ENCODE results near the gene SDK2.
"Not testable (repeated sequence)": the region's sequence is repeated elsewhere in the genome, so short reads cannot be mapped to it uniquely, and the experiment has no call there.

The SDK2 gene

GRCh38 chr17:73474370-73474988, 169.8 kb downstream of the SDK2 start:
- DNase-seq = no peak

- not testable (repeated sequence) for DNase-seq
Observed at GRCh38 chr17:73472715-73473114, 171.5 kb downstream of the SDK2 start.

GRCh38 chr17:73471924-73472323, 172.3 kb downstream of the SDK2 start:
- no peak for DNase-seq

GRCh38 chr17:73470316-73470826, 173.9 kb downstream of the SDK2 start:
- DNase-seq = no peak

- no peak for DNase-seq
Observed at GRCh38 chr17:73469311-73469710, 174.9 kb downstream of the SDK2 start.

- DNase-seq = no peak
Observed at GRCh38 chr17:73468221-73468620, 176.0 kb downstream of the SDK2 start.

- DNase-seq = no peak
Observed at GRCh38 chr17:73467651-73468050, 176.6 kb downstream of the SDK2 start.

GRCh38 chr17:73466704-73467433, 177.4 kb downstream of the SDK2 start:
- DNase-seq = no peak

- DNase-seq = no peak
Observed at GRCh38 chr17:73465953-73466230, 178.4 kb downstream of the SDK2 start.

GRCh38 chr17:73465130-73465952, 178.9 kb downstream of the SDK2 start:
- no peak for DNase-seq

GRCh38 chr17:73464447-73464846, 179.8 kb downstream of the SDK2 start:
- no peak for DNase-seq

GRCh38 chr17:73463821-73464220, 180.4 kb downstream of the SDK2 start:
- no peak for DNase-seq

- no peak for DNase-seq
Observed at GRCh38 chr17:73462823-73463222, 181.4 kb downstream of the SDK2 start.

- no peak for DNase-seq
Observed at GRCh38 chr17:73459980-73460379, 184.3 kb downstream of the SDK2 start.

GRCh38 chr17:73455767-73456166, 188.5 kb downstream of the SDK2 start:
- DNase-seq = no peak

- no peak for DNase-seq
Observed at GRCh38 chr17:73455050-73455687, 189.1 kb downstream of the SDK2 start.

GRCh38 chr17:73453494-73453893, 190.8 kb downstream of the SDK2 start:
- DNase-seq = not testable (repeated sequence)

- no peak for DNase-seq
Observed at GRCh38 chr17:73453090-73453489, 191.2 kb downstream of the SDK2 start.

GRCh38 chr17:73452009-73452408, 192.2 kb downstream of the SDK2 start:
- no peak for DNase-seq

GRCh38 chr17:73447319-73447718, 196.9 kb downstream of the SDK2 start:
- no peak for DNase-seq

GRCh38 chr17:73446617-73447016, 197.6 kb downstream of the SDK2 start:
- no peak for DNase-seq

- no peak for DNase-seq
Observed at GRCh38 chr17:73445466-73445865, 198.8 kb downstream of the SDK2 start.

- DNase-seq = no peak
Observed at GRCh38 chr17:73444021-73444420, 200.2 kb downstream of the SDK2 start.
